ENCODE results near the gene CPEB3.
A peak's percentile ranks its signal among the peaks of the same experiment; 100 is the strongest.

The CPEB3 gene

GRCh38 chr10:92291616-92291865, 663 bp upstream of the CPEB3 start:
- peak overlapping the region; percentile 93 for H3K4me3 ChIP-seq (ENCODE audit: low read length)
- DNase-seq (ENCODE audit: low read depth), result no peak
- TF ChIP-seq CTCF (IDR thresholded peaks at IDR 0.05; ENCODE audit: insufficient read depth, low read depth, low read length, missing control alignments), result no peak

GRCh38 chr10:92290076-92290836, 622 bp downstream of the CPEB3 start:
- DNase-seq (ENCODE audit: low read depth), result peak; percentile 62
- peak overlapping the region; percentile 93 for H3K4me3 ChIP-seq (ENCODE audit: low read length)
- no peak for TF ChIP-seq CTCF (IDR thresholded peaks at IDR 0.05; ENCODE audit: insufficient read depth, low read depth, low read length, missing control alignments)

- H3K4me3 ChIP-seq (ENCODE audit: low read length), result no peak overlapping the region
- DNase-seq (ENCODE audit: low read depth), result no peak
- no peak for TF ChIP-seq CTCF (IDR thresholded peaks at IDR 0.05; ENCODE audit: insufficient read depth, low read depth, low read length, missing control alignments)
Measured at GRCh38 chr10:92284112-92284704, 6.7 kb downstream of the CPEB3 start.

- H3K4me3 ChIP-seq (ENCODE audit: low read length), result no peak overlapping the region
Measured at GRCh38 chr10:92278996-92279696, 11.7 kb downstream of the CPEB3 start.

GRCh38 chr10:92274071-92274470, 16.8 kb downstream of the CPEB3 start:
- no peak overlapping the region for H3K4me3 ChIP-seq (ENCODE audit: low read length)

More at GRCh38 chr10:92278996-92279696, 11.7 kb downstream of the CPEB3 start:
- no peak for DNase-seq (ENCODE audit: low read depth)
- TF ChIP-seq CTCF (IDR thresholded peaks at IDR 0.05; ENCODE audit: insufficient read depth, low read depth, low read length, missing control alignments), result no peak

GRCh38 chr10:92268748-92269147, 22.1 kb downstream of the CPEB3 start:
- no peak overlapping the region for H3K4me3 ChIP-seq (ENCODE audit: low read length)
- no peak for TF ChIP-seq CTCF (IDR thresholded peaks at IDR 0.05; ENCODE audit: insufficient read depth, low read depth, low read length, missing control alignments)
- DNase-seq (ENCODE audit: low read depth), result no peak

More at GRCh38 chr10:92274071-92274470, 16.8 kb downstream of the CPEB3 start:
- no peak for TF ChIP-seq CTCF (IDR thresholded peaks at IDR 0.05; ENCODE audit: insufficient read depth, low read depth, low read length, missing control alignments)
- no peak for DNase-seq (ENCODE audit: low read depth)
